ENCODE measurements around the gene SDK1.
A peak's percentile ranks its signal among the peaks of the same experiment; 100 is the strongest.

SDK1 gene

DNA sequence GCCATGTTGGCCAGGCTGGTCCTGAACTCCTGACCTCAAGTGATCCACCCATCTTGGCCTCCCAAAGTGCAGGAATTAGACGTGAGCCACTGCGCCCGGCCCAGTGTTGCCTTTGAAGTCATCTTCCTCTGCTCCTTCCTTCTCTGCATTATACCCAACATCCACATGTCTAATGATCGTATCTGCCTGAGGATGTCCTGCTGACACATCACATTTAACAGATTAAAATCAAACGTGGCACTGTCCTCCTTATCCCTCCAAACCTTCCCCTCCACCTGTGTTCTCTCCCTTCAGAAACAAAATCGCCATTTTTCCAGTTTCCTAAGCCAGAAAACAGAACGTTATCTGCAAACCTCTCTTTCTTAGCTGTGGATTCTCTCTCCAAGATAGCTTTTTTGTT, 8.4 kb upstream of the SDK1 start:
- DNase-seq: no peak

GRCh38 chr7:3294432-3295100, 6.5 kb upstream of the SDK1 start:
- no peak for DNase-seq

- no peak for DNase-seq
Measured at GRCh38 chr7:3297105-3297819, 3.8 kb upstream of the SDK1 start.

DNA sequence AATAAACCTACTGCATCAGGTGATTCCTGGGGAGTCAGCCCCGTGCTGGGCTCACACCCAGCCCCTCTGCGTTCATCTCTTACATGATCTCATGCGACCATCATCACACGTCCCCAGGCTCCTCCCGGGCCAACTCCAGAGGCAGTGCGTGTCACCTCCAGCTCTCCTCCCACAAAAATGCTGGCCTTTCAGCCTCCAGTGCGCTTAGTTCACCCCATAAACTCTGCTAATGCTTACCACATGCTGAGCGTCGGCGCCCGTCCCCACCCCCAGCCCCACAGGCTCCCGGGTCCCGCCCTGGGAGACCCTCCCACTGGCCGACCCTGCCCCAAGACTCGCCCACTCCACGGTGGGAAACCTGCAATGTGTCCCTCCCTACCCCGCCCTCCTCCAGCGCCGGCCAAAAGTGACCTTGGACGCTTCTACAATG, 816 bp upstream of the SDK1 start:
- peak; percentile 3 for DNase-seq

- DNase-seq: no peak
Measured at GRCh38 chr7:3301449-3301731, 338 bp downstream of the SDK1 start.

GRCh38 chr7:3301831-3302618, 973 bp downstream of the SDK1 start:
- DNase-seq: peak; percentile 3

GRCh38 chr7:3302681-3303320, 1.7 kb downstream of the SDK1 start:
- no peak for DNase-seq

DNA sequence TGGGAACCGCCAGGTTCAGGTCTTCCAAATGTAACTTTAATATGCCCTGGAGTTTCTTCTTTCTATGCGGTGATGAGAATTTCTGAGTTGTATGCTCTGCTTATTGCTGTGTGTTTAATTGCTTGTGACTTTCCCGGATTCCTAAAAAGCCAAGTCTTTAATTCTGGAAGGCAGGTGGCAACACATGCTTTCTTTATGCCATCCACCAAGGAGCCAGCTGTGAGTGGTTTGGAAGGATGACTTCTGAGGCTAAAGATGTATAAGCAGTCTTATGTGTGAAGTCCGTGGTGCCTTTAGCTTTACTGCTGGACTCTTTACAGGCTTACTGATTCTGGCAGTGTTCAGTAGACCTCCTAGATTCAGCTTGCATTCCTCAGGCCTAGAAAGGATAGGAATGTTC, 3.1 kb downstream of the SDK1 start:
- DNase-seq: no peak

GRCh38 chr7:3307435-3307834, 6.4 kb downstream of the SDK1 start:
- DNase-seq: no peak

- peak; percentile 31 for DNase-seq
Measured at GRCh38 chr7:3309140-3309539, 8.1 kb downstream of the SDK1 start.

GRCh38 chr7:3309956-3310355, 8.9 kb downstream of the SDK1 start:
- DNase-seq: no peak

DNA sequence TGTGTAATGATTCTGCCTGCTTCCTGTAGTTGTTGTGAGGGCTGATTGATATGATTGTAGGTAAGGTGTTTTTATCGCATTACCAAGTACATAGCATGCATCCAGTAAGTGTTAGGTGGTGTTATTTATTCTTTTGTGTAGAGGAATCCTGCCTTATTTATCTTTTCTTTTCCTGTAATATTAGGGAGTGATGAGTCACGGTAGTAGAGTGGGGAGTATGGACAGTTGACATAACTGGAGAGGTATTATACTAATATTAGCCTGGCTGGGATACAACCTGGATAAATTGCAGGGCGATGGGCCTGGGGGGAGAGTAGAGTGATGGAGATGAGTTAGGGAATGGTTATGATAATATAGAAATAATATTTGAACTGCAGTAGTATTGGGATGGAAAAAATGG, 9.8 kb downstream of the SDK1 start:
- DNase-seq: no peak

DNA sequence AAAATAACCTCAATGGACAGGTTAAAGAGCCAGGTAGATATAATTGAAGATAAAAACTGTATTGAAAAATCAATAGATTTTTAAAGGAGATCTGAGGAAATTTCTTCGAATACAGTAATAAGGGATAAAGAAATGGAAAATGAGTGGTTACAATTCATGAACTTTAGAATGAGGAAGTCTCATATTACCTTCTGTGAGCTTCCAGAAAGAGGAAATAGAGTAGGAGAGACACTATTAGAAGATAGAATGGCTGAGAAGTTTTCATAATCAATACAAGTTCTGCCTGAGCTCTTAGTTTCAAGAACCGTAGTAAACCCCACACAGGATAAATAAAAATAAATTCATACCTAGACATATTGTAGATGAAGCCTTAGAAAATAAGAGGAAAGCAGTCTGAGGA, 11.5 kb downstream of the SDK1 start:
- DNase-seq: no peak

DNA sequence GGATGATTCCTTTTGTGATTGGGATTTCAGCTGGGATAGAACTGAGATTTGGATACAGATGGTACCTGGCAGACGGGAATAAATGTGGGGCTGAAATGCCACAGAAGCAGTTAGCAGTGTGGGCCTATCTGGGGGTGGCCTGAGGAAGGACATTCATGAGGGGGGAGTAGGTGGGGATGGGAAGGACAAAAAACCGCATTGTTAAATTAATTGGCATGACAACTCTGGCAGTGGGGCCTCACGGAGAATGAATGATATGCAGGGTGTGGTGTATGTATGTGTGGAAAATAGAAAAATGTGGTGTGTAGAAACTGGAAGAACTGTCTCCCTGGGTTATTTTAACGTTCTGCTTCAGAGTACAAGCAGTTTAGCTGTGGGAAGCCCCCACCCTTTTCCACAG, 17.8 kb downstream of the SDK1 start:
- no peak for DNase-seq

GRCh38 chr7:3321206-3321605, 20.2 kb downstream of the SDK1 start:
- no peak for DNase-seq

DNA sequence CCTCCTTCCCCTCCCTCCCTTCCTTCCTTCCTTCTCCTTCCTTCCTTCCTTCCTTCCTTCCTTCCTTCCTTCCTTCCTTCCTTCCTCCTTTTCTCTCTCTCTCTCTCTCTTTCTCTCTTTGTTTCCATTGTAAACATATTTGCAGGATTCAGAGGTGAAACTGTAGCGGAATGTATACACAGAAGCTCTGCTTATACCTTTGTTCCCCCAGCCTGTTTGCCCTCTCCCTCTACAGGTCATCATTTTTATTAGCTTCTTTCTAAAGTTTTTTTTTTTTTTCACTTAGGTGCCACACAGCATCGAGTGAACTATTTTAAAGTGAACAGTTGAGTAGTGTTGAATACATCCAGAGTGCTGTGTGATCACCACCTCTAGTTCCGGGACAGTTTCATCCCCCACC, 20.7 kb downstream of the SDK1 start:
- DNase-seq: no peak

DNA sequence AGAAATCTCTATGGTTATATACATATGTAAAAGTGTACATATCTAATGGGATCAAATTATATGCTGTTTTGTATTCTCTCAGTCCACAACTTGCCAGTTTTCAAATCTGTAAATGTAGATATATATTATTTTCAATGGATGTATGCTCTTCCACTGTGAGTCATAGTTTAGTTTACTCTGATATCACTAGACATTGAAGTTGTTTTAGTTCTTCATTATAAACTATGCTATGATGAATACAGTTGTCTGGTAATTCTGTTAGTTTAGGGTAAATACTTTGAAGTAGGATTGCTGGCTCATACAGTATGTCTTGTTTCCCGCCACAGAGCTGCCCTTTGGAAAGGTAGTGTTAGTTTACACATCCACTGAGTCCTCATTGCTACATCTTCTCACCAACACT, 25.2 kb downstream of the SDK1 start:
- DNase-seq: no peak

GRCh38 chr7:3327099-3327498, 26.0 kb downstream of the SDK1 start:
- DNase-seq: no peak

GRCh38 chr7:3327655-3328054, 26.6 kb downstream of the SDK1 start:
- DNase-seq: no peak

DNA sequence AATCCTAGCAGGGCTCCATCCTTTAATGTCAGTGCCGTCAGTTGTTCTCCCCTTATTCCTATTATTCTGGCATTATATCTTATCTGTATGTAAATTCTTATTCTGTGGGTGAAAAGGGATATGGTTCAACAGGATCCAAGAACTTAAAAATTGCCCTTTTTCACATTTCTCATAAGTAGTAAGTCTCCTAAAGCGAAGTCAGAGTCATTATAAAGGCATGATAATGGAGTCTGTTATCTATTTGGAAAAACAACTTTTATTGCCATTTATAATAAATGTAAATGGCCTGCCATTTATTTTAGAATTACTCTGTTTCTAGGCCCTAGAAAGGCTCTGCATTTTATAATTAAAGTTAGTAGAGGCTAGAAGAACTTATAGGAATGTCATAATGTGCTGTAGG, 31.3 kb downstream of the SDK1 start:
- no peak for DNase-seq

DNA sequence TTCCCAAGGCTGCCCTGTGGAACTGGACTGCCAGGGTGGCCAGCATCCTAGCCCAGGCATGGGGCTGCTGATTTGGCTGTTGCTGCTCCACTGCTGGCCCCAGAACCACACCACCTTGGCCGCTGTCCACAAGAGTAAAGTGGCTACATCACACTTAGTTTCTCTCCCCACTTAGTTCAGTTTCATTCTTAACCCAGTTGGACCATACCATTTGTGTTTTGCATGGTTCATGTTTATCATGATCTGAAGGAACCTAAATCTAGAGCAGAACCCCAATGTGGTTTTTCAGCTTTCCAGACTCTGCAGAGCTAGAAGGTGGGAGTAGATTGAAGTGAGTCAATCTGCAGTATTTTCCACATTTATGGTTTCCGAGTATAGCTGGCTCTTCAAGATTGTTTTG, 32.8 kb downstream of the SDK1 start:
- DNase-seq: no peak

GRCh38 chr7:3336042-3336665, 35.1 kb downstream of the SDK1 start:
- DNase-seq: no peak

GRCh38 chr7:3338161-3338560, 37.1 kb downstream of the SDK1 start:
- DNase-seq: no peak
